Neural crest cell (in vitro differentiated cells): ENCODE results near the gene APP. TPM values are rescaled to one million over a fixed set of nuclear protein-coding genes. Genes with fewer than 3 reads are reported as not detected.

Experiments used
- DNase-seq: peaks from one replicate; pipeline ENCODE4 v3.0.0; 2021; ENCODE audit warnings: low read depth, mixed read lengths, low spot score
- H3K27ac Mint-ChIP-seq: one replicate; pipeline ENCODE4 v1.8.0; 2021; ENCODE audit warnings: mild to moderate bottlenecking, mixed read lengths; ENCODE audit not compliant: unreplicated experiment
- H3K27me3 Mint-ChIP-seq: 2 replicates; pipeline ENCODE4 v1.8.0; 2021; ENCODE audit warnings: low read depth, mild to moderate bottlenecking, mixed read lengths
- H3K36me3 Mint-ChIP-seq: 2 replicates; pipeline ENCODE4 v1.8.0; 2021; ENCODE audit warnings: low read depth, mild to moderate bottlenecking, mixed read lengths
- H3K4me1 Mint-ChIP-seq: 2 replicates; pipeline ENCODE4 v1.8.0; 2021; ENCODE audit warnings: mixed read lengths
- H3K4me3 Mint-ChIP-seq: one replicate; pipeline ENCODE4 v1.8.0; 2021; ENCODE audit warnings: mild to moderate bottlenecking, mixed read lengths
- H3K9me3 Mint-ChIP-seq: 2 replicates; pipeline ENCODE4 v1.8.0; 2021; ENCODE audit warnings: mixed read lengths
- CTCF ChIP-seq: fragments of 200-600 bp; sonication (generic); conservative IDR thresholded peaks from 2 replicates; pipeline ENCODE4 v1.5.0; 2021; ENCODE audit warnings: antibody characterized with exemption, mild to moderate bottlenecking
- long read RNA-seq: library from polyadenylated mRNA; unstranded; transcript quantifications from one replicate; pipeline ENCODE4 v2.0.0, GENCODE V29; 2020
- total RNA-seq: library from RNA; stranded (reverse); gene quantifications from 2 replicates; pipeline ENCODE4 v1.2.1, GENCODE V29; 2021

APP gene
- total RNA-seq, result 245 and 254 TPM in 2 replicates
- long read RNA-seq, partial matches to known transcripts, result 7 of 21 reads
- long read RNA-seq, other reads (novel, unspliced or antisense), result 8 of 21 reads

- peak; percentile 93 for TF ChIP-seq CTCF
- Mint-ChIP-seq H3K9me3 (no peaks in the 10 kb centered on the region), H3K4me3 (peak within 1 kb of the TSS; percentile 99), H3K4me1 (peaks cover 46% of the 10 kb centered on the region), H3K27ac (peak within 1 kb of the TSS; percentile 98), H3K36me3 (no peaks in the 10 kb centered on the region), H3K27me3 (no peaks in the 10 kb centered on the region)
- peak; percentile 85 for DNase-seq
Measured at GRCh38 chr21:26170471-26171257, at the start of gene APP. Gene APP, minus strand, starts transcription at chr21:26170770. Its CDS starts 150 bp downstream, at chr21:26170620.

GRCh38 chr21:26212220-26212619 is 41.6 kb upstream of the APP start:
- Mint-ChIP-seq H3K27me3 (no peaks in the 10 kb centered on the region), H3K4me1 (peaks cover 5% of the 10 kb centered on the region), H3K27ac (no peak overlapping the region), H3K9me3 (peaks cover 2% of the 10 kb centered on the region), H3K4me3 (no peak overlapping the region), H3K36me3 (peaks cover 2% of the 10 kb centered on the region)
- no peak for DNase-seq
- TF ChIP-seq CTCF, result no peak

- no peak overlapping the region for H3K27ac Mint-ChIP-seq
- no peak for TF ChIP-seq CTCF
- no peaks in the 10 kb centered on the region for H3K9me3 Mint-ChIP-seq
- DNase-seq, result no peak
- H3K4me3 Mint-ChIP-seq, result no peak overlapping the region
- H3K27me3 Mint-ChIP-seq, result no peaks in the 10 kb centered on the region
- peaks cover 13% of the 10 kb centered on the region for H3K4me1 Mint-ChIP-seq
- H3K36me3 Mint-ChIP-seq, result no peaks in the 10 kb centered on the region
Measured at GRCh38 chr21:26210614-26211013, 40.0 kb upstream of the APP start.

GRCh38 chr21:26207021-26207420 is 36.5 kb upstream of the APP start:
- H3K9me3 Mint-ChIP-seq, result peaks cover 2% of the 10 kb centered on the region

GRCh38 chr21:26199456-26199855 is 28.9 kb upstream of the APP start:
- Mint-ChIP-seq H3K27me3 (no peaks in the 10 kb centered on the region), H3K4me3 (no peak overlapping the region), H3K27ac (no peak overlapping the region), H3K9me3 (no peaks in the 10 kb centered on the region), H3K36me3 (no peaks in the 10 kb centered on the region), H3K4me1 (peaks cover 4% of the 10 kb centered on the region)
- DNase-seq, result no peak
- no peak for TF ChIP-seq CTCF

More at GRCh38 chr21:26207021-26207420, 36.5 kb upstream of the APP start:
- Mint-ChIP-seq H3K36me3 (no peaks in the 10 kb centered on the region), H3K4me1 (peaks cover 13% of the 10 kb centered on the region), H3K27me3 (no peaks in the 10 kb centered on the region), H3K27ac (no peak overlapping the region), H3K4me3 (no peak overlapping the region)
- DNase-seq, result no peak
- TF ChIP-seq CTCF, result no peak
